ENCODE measurements around the gene CAMK1G. TPM values are rescaled to one million over a fixed set of nuclear protein-coding genes. Genes with fewer than 3 reads are reported as not detected.

Gene CAMK1G
- total RNA-seq (2022) (not detected in 2 replicates), Bru-seq, nascent RNA (not detected), BruChase-seq, experiment 1, labeled RNA remaining after a 2-hour chase (not detected), BruChase-seq, experiment 2, labeled RNA remaining after a 6-hour chase (percentile 3 among the genes with signal in this experiment)
- long read RNA-seq, result 0 reads

GRCh38 chr1:209583408-209583807 is at the start of gene CAMK1G:
Gene CAMK1G, plus strand, starts transcription at chr1:209583714. Its CDS starts 11,270 bp downstream, at chr1:209594984.
- POLR2A ChIA-PET, result no interaction called here

DNA sequence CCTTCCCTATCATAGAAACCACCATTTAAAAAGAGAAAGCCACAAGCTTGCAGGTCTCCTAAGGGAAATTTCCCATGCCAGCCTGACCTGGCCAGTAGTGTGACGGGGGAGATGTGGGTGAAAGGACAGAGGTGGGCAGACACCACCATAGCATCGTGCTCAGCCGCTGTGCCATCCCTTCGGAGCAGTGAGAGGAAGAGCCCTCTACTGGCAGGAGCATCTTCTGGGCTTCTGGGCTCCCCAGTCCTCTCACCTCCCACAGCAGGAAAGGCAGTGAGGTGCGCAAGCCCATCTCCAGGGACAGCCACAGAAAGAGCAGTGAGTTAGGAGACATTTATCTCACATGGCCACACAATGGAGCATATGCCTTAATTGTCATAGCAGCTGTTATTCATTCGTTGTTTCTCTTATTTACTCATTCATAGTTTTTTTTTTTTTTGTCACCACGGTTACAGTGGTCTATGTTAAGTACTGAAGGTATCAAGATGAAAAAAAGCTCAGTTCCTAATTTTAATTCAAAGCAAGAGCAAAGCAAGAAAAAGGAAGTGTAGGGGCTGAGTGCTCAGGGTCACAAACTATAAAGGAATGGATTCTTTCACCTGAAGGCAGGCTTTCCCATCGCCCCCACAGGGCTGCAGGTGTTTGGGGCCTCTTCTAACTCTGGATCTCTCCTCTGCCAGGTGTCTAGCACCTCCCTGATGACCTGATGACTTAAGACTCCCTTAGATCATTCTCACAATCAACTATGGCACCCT is 48.8 kb upstream of the CAMK1G start:
- Mint-ChIP-seq H3K9me3 (ENCODE audit: unreplicated experiment) (peaks cover 10% of the 10 kb centered on the region), H3K4me1 (ENCODE audit: low read depth, unreplicated experiment) (no peaks in the 10 kb centered on the region), H3K36me3 (ENCODE audit: insufficient read depth, unreplicated experiment) (no peaks in the 10 kb centered on the region), H3K27me3 (ENCODE audit: insufficient read depth, unreplicated experiment) (peaks cover 7% of the 10 kb centered on the region), H3K4me3 (ENCODE audit: unreplicated experiment) (no peak overlapping the region), H3K27ac (ENCODE audit: unreplicated experiment) (no peak overlapping the region)
- POLR2A ChIA-PET, result no interaction called here
- no peak for DNase-seq
- Histone ChIP-seq H3K4me1 (no peaks in the 10 kb centered on the region), H3K9me3 (no peaks in the 10 kb centered on the region), H3K4me3 (ENCODE audit: low read depth, low read length) (no peak overlapping the region), H3K36me3 (ENCODE audit: control insufficient read depth, insufficient read depth, low read length) (no peaks in the 10 kb centered on the region), H3K27me3 (replicated peaks; ENCODE audit: control insufficient read depth, insufficient read depth, low read length) (no peaks in the 10 kb centered on the region)
- intact Hi-C loops (cut with micrococcal nuclease; ENCODE audit: unreplicated experiment), result no loop called here
- CTCF ChIA-PET, result no interaction called here
- no TSS peak for BruUV-seq (replicated peaks)
- TF ChIP-seq CTCF (IDR thresholded peaks at IDR 0.05; ENCODE audit: insufficient read depth in 1 of 2, low read depth in 1 of 2, low read length in 1 of 2, severe bottlenecking in 1 of 2, unreplicated experiment in 1 of 2), result no peak

More at GRCh38 chr1:209583408-209583807, at the start of gene CAMK1G:
- BruUV-seq (replicated peaks), result no TSS peak
- Mint-ChIP-seq H3K36me3 (ENCODE audit: insufficient read depth, unreplicated experiment) (no peaks in the 10 kb centered on the region), H3K27ac (ENCODE audit: unreplicated experiment) (no peak within 1 kb of the TSS), H3K4me1 (ENCODE audit: low read depth, unreplicated experiment) (no peaks in the 10 kb centered on the region), H3K27me3 (ENCODE audit: insufficient read depth, unreplicated experiment) (no peaks in the 10 kb centered on the region), H3K4me3 (ENCODE audit: unreplicated experiment) (no peak within 1 kb of the TSS), H3K9me3 (ENCODE audit: unreplicated experiment) (no peaks in the 10 kb centered on the region)
- H3K27me3 ChIP-seq (replicated peaks; ENCODE audit: control insufficient read depth, insufficient read depth, low read length), result no peaks in the 10 kb centered on the region; the same call in 1 of the 2 replicates
- H3K4me1 ChIP-seq, result peaks cover 4% of the 10 kb centered on the region; the same call in 1 of the 2 replicates
- intact Hi-C loops (cut with micrococcal nuclease; ENCODE audit: unreplicated experiment), result no loop called here
- no peak within 1 kb of the TSS for H3K4me3 ChIP-seq (ENCODE audit: low read depth, low read length)
- no peaks in the 10 kb centered on the region for H3K9me3 ChIP-seq
- CTCF ChIA-PET, result no interaction called here
- no peaks in the 10 kb centered on the region for H3K36me3 ChIP-seq (ENCODE audit: control insufficient read depth, insufficient read depth, low read length)
- no peak for TF ChIP-seq CTCF (IDR thresholded peaks at IDR 0.05; ENCODE audit: insufficient read depth in 1 of 2, low read depth in 1 of 2, low read length in 1 of 2, severe bottlenecking in 1 of 2, unreplicated experiment in 1 of 2)
- DNase-seq, result no peak

DNA sequence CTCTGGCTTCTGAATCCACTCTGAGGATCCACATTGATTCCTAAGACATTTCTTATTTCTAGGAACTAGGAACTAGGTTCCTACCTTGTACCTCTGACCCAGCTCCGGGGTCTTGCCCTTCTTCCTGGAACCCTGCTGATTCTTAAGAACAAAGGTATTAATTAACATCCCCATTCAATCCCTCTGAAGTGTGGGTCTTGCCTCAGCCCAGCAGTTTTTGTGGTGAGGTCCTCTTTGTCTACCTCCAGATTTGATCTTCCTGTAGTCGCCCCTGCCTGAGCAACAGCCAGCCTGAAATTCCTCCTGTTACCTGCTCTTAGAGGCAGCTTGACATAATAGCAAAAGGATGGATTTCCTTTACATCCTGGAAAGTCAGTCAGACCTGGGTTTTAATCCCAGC is 46.7 kb upstream of the CAMK1G start:
- BruUV-seq (replicated peaks), result no TSS peak
- H3K9me3 ChIP-seq, result no peaks in the 10 kb centered on the region
- POLR2A ChIA-PET, result no interaction called here
- Mint-ChIP-seq H3K4me1 (ENCODE audit: low read depth, unreplicated experiment) (no peaks in the 10 kb centered on the region), H3K27me3 (ENCODE audit: insufficient read depth, unreplicated experiment) (peaks cover 7% of the 10 kb centered on the region), H3K36me3 (ENCODE audit: insufficient read depth, unreplicated experiment) (no peaks in the 10 kb centered on the region), H3K4me3 (ENCODE audit: unreplicated experiment) (no peak overlapping the region), H3K9me3 (ENCODE audit: unreplicated experiment) (peaks cover 10% of the 10 kb centered on the region), H3K27ac (ENCODE audit: unreplicated experiment) (no peak overlapping the region)
- H3K36me3 ChIP-seq (ENCODE audit: control insufficient read depth, insufficient read depth, low read length), result no peaks in the 10 kb centered on the region
- no peaks in the 10 kb centered on the region for H3K27me3 ChIP-seq (replicated peaks; ENCODE audit: control insufficient read depth, insufficient read depth, low read length)
- DNase-seq, result no peak
- intact Hi-C loops (cut with micrococcal nuclease; ENCODE audit: unreplicated experiment), result no loop called here
- CTCF ChIA-PET, result interaction anchor here (0.5 kb wide), 1 partner anchor 447 kb away, joined by 6 read pairs; no protein-coding TSS in a partner anchor
- H3K4me3 ChIP-seq (ENCODE audit: low read depth, low read length), result no peak overlapping the region
- no peaks in the 10 kb centered on the region for H3K4me1 ChIP-seq
- TF ChIP-seq CTCF (IDR thresholded peaks at IDR 0.05; ENCODE audit: insufficient read depth in 1 of 2, low read depth in 1 of 2, low read length in 1 of 2, severe bottlenecking in 1 of 2, unreplicated experiment in 1 of 2), result no peak

Data from Caco-2 (cell line).